NCI-H2196 treated with DMSO at 0.1 percent for 48 hours (cell line): ENCODE data around the gene NRTN.
"Not testable (repeated sequence)": the region's sequence is repeated elsewhere in the genome, so short reads cannot be mapped to it uniquely, and the experiment has no call there.

Experiments
- DNase-seq: peaks from one replicate; lab custom pipeline; 2025; ENCODE audit not compliant: unreplicated experiment; lab: John Stamatoyannopoulos, UW

Gene NRTN

GRCh38 chr19:5804516-5805461 lies at the start of gene NRTN:
NRTN (plus strand) TSS chr19:5805067; CDS start chr19:5824166, 19,099 bp downstream.
- DNase-seq: peak; percentile 31

GRCh38 chr19:5762608-5763217 lies 42.2 kb upstream of the NRTN start:
- no peak for DNase-seq

GRCh38 chr19:5765220-5765619 lies 39.6 kb upstream of the NRTN start:
- DNase-seq: no peak

- DNase-seq: no peak
Observed at GRCh38 chr19:5767949-5768348, 36.9 kb upstream of the NRTN start.

- no peak for DNase-seq
Observed at GRCh38 chr19:5772416-5772815, 32.5 kb upstream of the NRTN start.

GRCh38 chr19:5773276-5773675 lies 31.6 kb upstream of the NRTN start:
- no peak for DNase-seq

GRCh38 chr19:5774921-5775320 lies 29.9 kb upstream of the NRTN start:
- DNase-seq: no peak

- no peak for DNase-seq
Observed at GRCh38 chr19:5775668-5776309, 29.1 kb upstream of the NRTN start.

GRCh38 chr19:5778402-5778801 lies 26.5 kb upstream of the NRTN start:
- DNase-seq: no peak

GRCh38 chr19:5780916-5781315 lies 24.0 kb upstream of the NRTN start:
- DNase-seq: not testable (repeated sequence)

- DNase-seq: no peak
Observed at GRCh38 chr19:5782322-5782721, 22.5 kb upstream of the NRTN start.

- DNase-seq: no peak
Observed at GRCh38 chr19:5782945-5783919, 21.6 kb upstream of the NRTN start.

- DNase-seq: no peak
Observed at GRCh38 chr19:5784581-5785147, 20.2 kb upstream of the NRTN start, which contains the start of gene PRR22. PRR22 (minus strand) TSS chr19:5784746; CDS start chr19:5784660, 86 bp downstream.

- no peak for DNase-seq
Observed at GRCh38 chr19:5785423-5785822, 19.4 kb upstream of the NRTN start.

- no peak for DNase-seq
Observed at GRCh38 chr19:5786593-5787408, 18.1 kb upstream of the NRTN start.

- no peak for DNase-seq
Observed at GRCh38 chr19:5787409-5788182, 17.3 kb upstream of the NRTN start.

- no peak for DNase-seq
Observed at GRCh38 chr19:5788422-5788821, 16.4 kb upstream of the NRTN start.

- DNase-seq: no peak
Observed at GRCh38 chr19:5789351-5789761, 15.5 kb upstream of the NRTN start.
